Loucy (cell line): Measurements from ENCODE around the gene IQCC.

Source experiments
- EZH2phosphoT487 ChIP-seq: fragments of 200-600 bp; IDR thresholded peaks from 2 replicates; pipeline ENCODE4 v1.6.1; 2018; ENCODE audit warnings: antibody characterized with exemption, mild to moderate bottlenecking, moderate library complexity, borderline replicate concordance
- TF ChIP-seq, protein P1 (sequence below): fragments of 200-600 bp; sonication (generic); conservative IDR thresholded peaks from 2 replicates; pipeline ENCODE4 v1.5.1; 2014; ENCODE audit warnings: mild to moderate bottlenecking, antibody characterized with exemption, low read length

DNA sequence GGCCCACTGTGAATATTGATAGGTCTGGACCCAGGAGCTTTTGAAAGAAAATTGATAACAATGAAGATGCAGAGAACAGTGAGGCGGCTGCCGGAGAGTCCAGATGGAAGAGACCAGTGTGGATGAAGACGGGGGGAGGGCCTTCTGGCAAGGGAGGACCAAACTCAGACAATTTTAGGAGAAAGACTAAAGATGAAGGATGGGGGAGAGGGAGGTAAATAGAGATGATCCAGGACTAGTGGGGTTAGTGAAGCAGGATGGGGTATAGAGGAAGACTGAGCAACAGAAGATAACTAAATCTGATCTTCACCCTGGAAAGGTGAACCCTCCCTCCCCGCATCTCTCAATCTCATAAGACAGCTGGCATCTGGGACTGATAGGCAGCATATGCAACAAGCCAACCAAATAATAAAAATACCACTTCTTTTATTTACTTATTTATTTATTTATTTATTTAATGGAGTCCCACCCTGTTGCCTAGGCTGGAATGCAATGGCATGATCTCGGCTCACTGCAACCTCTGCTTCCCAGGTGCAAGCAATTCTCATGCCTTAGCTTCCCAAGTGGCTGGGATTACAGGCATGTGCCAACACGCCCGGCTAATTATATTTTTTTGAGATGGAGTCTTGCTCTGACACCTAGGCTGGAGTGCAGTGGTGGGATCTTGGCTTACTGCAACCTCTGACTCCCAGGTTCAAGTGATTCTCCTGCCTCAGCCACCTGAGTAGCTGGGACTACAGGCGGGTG, 27.3 kb downstream of the IQCC start:
- TF ChIP-seq EZH2phosphoT487 = no peak
- TF ChIP-seq, protein P1, sequence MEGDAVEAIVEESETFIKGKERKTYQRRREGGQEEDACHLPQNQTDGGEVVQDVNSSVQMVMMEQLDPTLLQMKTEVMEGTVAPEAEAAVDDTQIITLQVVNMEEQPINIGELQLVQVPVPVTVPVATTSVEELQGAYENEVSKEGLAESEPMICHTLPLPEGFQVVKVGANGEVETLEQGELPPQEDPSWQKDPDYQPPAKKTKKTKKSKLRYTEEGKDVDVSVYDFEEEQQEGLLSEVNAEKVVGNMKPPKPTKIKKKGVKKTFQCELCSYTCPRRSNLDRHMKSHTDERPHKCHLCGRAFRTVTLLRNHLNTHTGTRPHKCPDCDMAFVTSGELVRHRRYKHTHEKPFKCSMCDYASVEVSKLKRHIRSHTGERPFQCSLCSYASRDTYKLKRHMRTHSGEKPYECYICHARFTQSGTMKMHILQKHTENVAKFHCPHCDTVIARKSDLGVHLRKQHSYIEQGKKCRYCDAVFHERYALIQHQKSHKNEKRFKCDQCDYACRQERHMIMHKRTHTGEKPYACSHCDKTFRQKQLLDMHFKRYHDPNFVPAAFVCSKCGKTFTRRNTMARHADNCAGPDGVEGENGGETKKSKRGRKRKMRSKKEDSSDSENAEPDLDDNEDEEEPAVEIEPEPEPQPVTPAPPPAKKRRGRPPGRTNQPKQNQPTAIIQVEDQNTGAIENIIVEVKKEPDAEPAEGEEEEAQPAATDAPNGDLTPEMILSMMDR = no peak
